ENCODE results near the gene TTLL12. TPM values are rescaled to one million over a fixed set of nuclear protein-coding genes. Genes with fewer than 3 reads are reported as not detected.

TTLL12 gene
- total and polyA plus RNA-seq, 2 of the 8 experiments (the other 6 are each of a cell fraction or from before 2014, with no cell fraction given): 101 to 124 TPM

DNA sequence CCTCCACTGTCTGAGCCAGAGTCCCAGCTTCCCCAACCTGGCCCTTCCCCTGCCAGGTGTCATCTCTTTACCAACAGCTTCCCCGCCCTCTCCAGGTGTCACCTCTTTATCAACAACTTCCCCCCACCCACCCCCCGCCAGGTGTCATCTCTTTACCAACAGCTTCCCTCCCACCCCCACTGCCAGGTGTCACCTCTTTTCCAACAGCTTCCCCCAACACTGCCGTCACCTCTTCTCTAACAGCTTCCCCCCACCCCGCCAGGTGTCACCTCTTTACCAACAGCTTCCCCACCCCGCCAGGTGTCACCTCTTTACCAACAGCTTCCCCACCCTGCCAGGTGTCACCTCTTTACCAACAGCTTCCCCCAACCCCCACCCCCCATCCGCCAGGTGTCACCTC is 29.8 kb upstream of the TTLL12 start (continued):
- TF ChIP-seq, protein P1, sequence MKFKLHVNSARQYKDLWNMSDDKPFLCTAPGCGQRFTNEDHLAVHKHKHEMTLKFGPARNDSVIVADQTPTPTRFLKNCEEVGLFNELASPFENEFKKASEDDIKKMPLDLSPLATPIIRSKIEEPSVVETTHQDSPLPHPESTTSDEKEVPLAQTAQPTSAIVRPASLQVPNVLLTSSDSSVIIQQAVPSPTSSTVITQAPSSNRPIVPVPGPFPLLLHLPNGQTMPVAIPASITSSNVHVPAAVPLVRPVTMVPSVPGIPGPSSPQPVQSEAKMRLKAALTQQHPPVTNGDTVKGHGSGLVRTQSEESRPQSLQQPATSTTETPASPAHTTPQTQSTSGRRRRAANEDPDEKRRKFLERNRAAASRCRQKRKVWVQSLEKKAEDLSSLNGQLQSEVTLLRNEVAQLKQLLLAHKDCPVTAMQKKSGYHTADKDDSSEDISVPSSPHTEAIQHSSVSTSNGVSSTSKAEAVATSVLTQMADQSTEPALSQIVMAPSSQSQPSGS (IDR thresholded peaks at IDR 0.05; ENCODE audit: low read length): no peak
- no peak for TF ChIP-seq CHD1 (IDR thresholded peaks at IDR 0.05; ENCODE audit: low read depth, low read length)
- TF ChIP-seq RXRA (IDR thresholded peaks at IDR 0.05; ENCODE audit: insufficient read depth, low read depth, low read length): no peak
- TF ChIP-seq, protein P2, sequence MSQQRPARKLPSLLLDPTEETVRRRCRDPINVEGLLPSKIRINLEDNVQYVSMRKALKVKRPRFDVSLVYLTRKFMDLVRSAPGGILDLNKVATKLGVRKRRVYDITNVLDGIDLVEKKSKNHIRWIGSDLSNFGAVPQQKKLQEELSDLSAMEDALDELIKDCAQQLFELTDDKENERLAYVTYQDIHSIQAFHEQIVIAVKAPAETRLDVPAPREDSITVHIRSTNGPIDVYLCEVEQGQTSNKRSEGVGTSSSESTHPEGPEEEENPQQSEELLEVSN (IDR thresholded peaks at IDR 0.05): no peak
